HEK293T (cell line): Measurements from ENCODE around the gene DSG4.

Source experiments
- CTCF ChIA-PET: fragments of 350-600 bp; formaldehyde crosslinking; extraction: SDS; loops from one replicate; lab custom pipeline; 2021; ENCODE audit warnings: antibody characterized with exemption, inconsistent platforms; lab: Yijun Ruan, JAX
- POLR2A ChIA-PET: fragments of 350-600 bp; formaldehyde crosslinking; extraction: SDS; loops from one replicate; lab custom pipeline; 2020; ENCODE audit warnings: antibody characterized with exemption, inconsistent platforms; lab: Yijun Ruan, JAX
- DNase-seq: peaks from one replicate; pipeline ENCODE4 v3.0.0; 2012; ENCODE audit warnings: mixed read lengths; ENCODE audit errors: extremely low spot score
- ARNT ChIP-seq: fragments of 450-650 bp; IDR thresholded peaks from 2 replicates; pipeline ENCODE4 v1.6.1; 2017; ENCODE audit warnings: mild to moderate bottlenecking
- BHLHE40 ChIP-seq: fragments of 450-650 bp; IDR thresholded peaks from 2 replicates; pipeline ENCODE4 v1.6.1; 2016; ENCODE audit warnings: mild to moderate bottlenecking, moderate library complexity, borderline replicate concordance
- CTBP1 ChIP-seq: fragments of 450-650 bp; IDR thresholded peaks from 2 replicates; pipeline ENCODE4 v1.6.1; 2016; ENCODE audit warnings: borderline replicate concordance
- ELF4 ChIP-seq: fragments of 450-650 bp; IDR thresholded peaks from 2 replicates; pipeline ENCODE4 v1.6.1; 2017; ENCODE audit warnings: antibody characterized with exemption
- FOXA1 ChIP-seq: fragments of 450-650 bp; IDR thresholded peaks from 2 replicates; pipeline ENCODE4 v1.6.1; 2016; ENCODE audit warnings: mild to moderate bottlenecking
- FOXK2 ChIP-seq: fragments of 450-650 bp; IDR thresholded peaks from 2 replicates; pipeline ENCODE4 v1.6.1; 2016; ENCODE audit warnings: mild to moderate bottlenecking
- FOXM1 ChIP-seq: fragments of 450-650 bp; IDR thresholded peaks from 2 replicates; pipeline ENCODE4 v1.6.1; 2017; ENCODE audit warnings: mild to moderate bottlenecking, borderline replicate concordance
- HDGF ChIP-seq: fragments of 450-650 bp; IDR thresholded peaks from 2 replicates; pipeline ENCODE4 v1.6.1; 2017; ENCODE audit warnings: antibody characterized with exemption, borderline replicate concordance
- L3MBTL2 ChIP-seq: fragments of 450-650 bp; conservative IDR thresholded peaks from 2 replicates; pipeline ENCODE4 v1.6.1; 2016; ENCODE audit warnings: mild to moderate bottlenecking
- LEF1 ChIP-seq: fragments of 450-650 bp; IDR thresholded peaks from 2 replicates; pipeline ENCODE4 v1.6.1; 2017; ENCODE audit warnings: mild to moderate bottlenecking, borderline replicate concordance
- NFRKB ChIP-seq: fragments of 450-650 bp; IDR thresholded peaks from 2 replicates; pipeline ENCODE4 v1.6.1; 2016; ENCODE audit warnings: mild to moderate bottlenecking, moderate library complexity
- PKNOX1 ChIP-seq: fragments of 450-650 bp; IDR thresholded peaks from 2 replicates; pipeline ENCODE4 v1.6.1; 2016
- SP1 ChIP-seq: fragments of 450-650 bp; IDR thresholded peaks from 2 replicates; pipeline ENCODE4 v1.6.1; 2017
- SUZ12 ChIP-seq: fragments of 450-650 bp; IDR thresholded peaks from 2 replicates; pipeline ENCODE4 v1.6.1; 2016; ENCODE audit warnings: mild to moderate bottlenecking
- TARDBP ChIP-seq: fragments of 450-650 bp; IDR thresholded peaks from 2 replicates; pipeline ENCODE4 v1.6.1; 2016
- ZNF384 ChIP-seq: fragments of 450-650 bp; IDR thresholded peaks from 2 replicates; pipeline ENCODE4 v1.6.1; 2016

Gene DSG4

GRCh38 chr18:31356025-31356424 is 20.6 kb upstream of the DSG4 start:
- no peak for TF ChIP-seq FOXK2
- no peak for TF ChIP-seq PKNOX1
- TF ChIP-seq ARNT: no peak
- ChIA-PET POLR2A (no interaction called here), CTCF (no interaction called here)
- no peak for DNase-seq

- ChIA-PET POLR2A (no interaction called here), CTCF (interaction anchor here (0.6 kb wide), 1 partner anchor 93 kb away, joined by 3 read pairs; no protein-coding TSS in a partner anchor)
- no peak for DNase-seq
- no peak for TF ChIP-seq ELF4
- TF ChIP-seq BHLHE40: no peak
- TF ChIP-seq ARNT: no peak
These were observed 12.4 kb upstream of the DSG4 start for GRCh38 chr18:31364190-31364589.

- TF ChIP-seq ARNT (no peak), SUZ12 (no peak), PKNOX1 (no peak), FOXA1 (no peak), TARDBP (no peak), LEF1 (no peak), NFRKB (no peak), SP1 (no peak), L3MBTL2 (no peak), ZNF384 (no peak), BHLHE40 (no peak), FOXM1 (no peak), ELF4 (no peak), FOXK2 (no peak), HDGF (no peak)
- CTCF ChIA-PET: no interaction called here
- no peak for DNase-seq
- POLR2A ChIA-PET: no interaction called here
These were observed 7.1 kb upstream of the DSG4 start for GRCh38 chr18:31369478-31369877.

GRCh38 chr18:31371989-31372388 is 4.6 kb upstream of the DSG4 start:
- no peak for TF ChIP-seq HDGF
- no peak for TF ChIP-seq SP1
- no peak for TF ChIP-seq BHLHE40
- no peak for TF ChIP-seq ARNT
- TF ChIP-seq ZNF384: no peak
- TF ChIP-seq NFRKB: no peak
- no peak for TF ChIP-seq LEF1
- DNase-seq: no peak
- ChIA-PET POLR2A (no interaction called here), CTCF (no interaction called here)

GRCh38 chr18:31373641-31374040 is 2.9 kb upstream of the DSG4 start:
- ChIA-PET POLR2A (no interaction called here), CTCF (no interaction called here)
- no peak for DNase-seq

GRCh38 chr18:31380912-31381311 is 4.3 kb downstream of the DSG4 start:
- no peak for DNase-seq
- ChIA-PET POLR2A (no interaction called here), CTCF (no interaction called here)
- TF ChIP-seq CTBP1 (no peak), ZNF384 (no peak), BHLHE40 (no peak), TARDBP (no peak), FOXA1 (no peak)

More at GRCh38 chr18:31373641-31374040, 2.9 kb upstream of the DSG4 start:
- TF ChIP-seq L3MBTL2 (no peak), CTBP1 (no peak), TARDBP (no peak), PKNOX1 (no peak), ARNT (no peak), BHLHE40 (no peak), ELF4 (no peak)

- POLR2A ChIA-PET: no interaction called here
- TF ChIP-seq ZNF384 (no peak), NFRKB (no peak), CTBP1 (no peak), SUZ12 (no peak), FOXK2 (no peak)
- CTCF ChIA-PET: no interaction called here
These were observed 5.5 kb downstream of the DSG4 start for GRCh38 chr18:31382107-31382506.

GRCh38 chr18:31386741-31387140 is 10.2 kb downstream of the DSG4 start:
- ChIA-PET CTCF (interaction anchor here (0.7 kb wide), 1 partner anchor 38 kb away, joined by 3 read pairs; no protein-coding TSS in a partner anchor), POLR2A (no interaction called here)
- no peak for DNase-seq
- TF ChIP-seq NFRKB: no peak
- no peak for TF ChIP-seq SUZ12

More at GRCh38 chr18:31382107-31382506, 5.5 kb downstream of the DSG4 start:
- no peak for DNase-seq
